Activated CD8-positive, alpha-beta T cell treated with anti-CD3 and anti-CD28 coated beads for 36 hours (primary cell): ENCODE measurements around the gene NCR3LG1. TPM values are rescaled to one million over a fixed set of nuclear protein-coding genes. Genes with fewer than 3 reads are reported as not detected.

Source experiments
- ATAC-seq: fragments of 200-7000 bp; cut with Tn5 transposase; one replicate; pipeline ENCODE4 v1.10.0; 2021; ENCODE audit warnings: mild to moderate bottlenecking, moderate library complexity
- CTCF ChIA-PET: fragments of 350-600 bp; sonication (Branson Sonifier 250); formaldehyde crosslinking; loops from one replicate; lab custom pipeline; 2021; ENCODE audit warnings: antibody characterized with exemption; lab: Charles Lee
- POLR2A ChIA-PET: fragments of 350-600 bp; sonication (Branson Sonifier 250); formaldehyde crosslinking; loops from one replicate; lab custom pipeline; 2021; ENCODE audit warnings: antibody characterized with exemption; lab: Charles Lee
- DNase-seq: peaks from one replicate; pipeline ENCODE4 v3.0.0-alpha.2; 2020
- H3K27ac Mint-ChIP-seq: one replicate; pipeline ENCODE4 v1.8.0; 2021; ENCODE audit warnings: mild to moderate bottlenecking, mixed read lengths
- H3K27me3 Mint-ChIP-seq: one replicate; pipeline ENCODE4 v1.8.0; 2021; ENCODE audit warnings: mixed read lengths
- H3K36me3 Mint-ChIP-seq: one replicate; pipeline ENCODE4 v1.8.0; 2021; ENCODE audit warnings: low read depth, mixed read lengths
- H3K4me1 Mint-ChIP-seq: one replicate; pipeline ENCODE4 v1.8.0; 2021; ENCODE audit warnings: low read depth, mixed read lengths
- H3K4me3 Mint-ChIP-seq: one replicate; pipeline ENCODE4 v1.8.0; 2021; ENCODE audit warnings: mild to moderate bottlenecking, moderate library complexity, mixed read lengths
- H3K9me3 Mint-ChIP-seq: one replicate; pipeline ENCODE4 v1.8.0; 2021; ENCODE audit warnings: mixed read lengths
- intact Hi-C: fragments of 100-400 bp; cut with micrococcal nuclease; formaldehyde crosslinking; loops from one replicate; pipeline ENCODE4 v1.10.0; 2022
- total RNA-seq, 2 experiments: library from RNA; stranded (reverse); gene quantifications; one replicate each; pipeline ENCODE4 v1.2.3, GENCODE V29; 2021
- TF ChIP-seq, protein P1 (sequence below): fragments of 200-600 bp; IDR thresholded peaks from one replicate; pipeline ENCODE4 v1.8.0; 2022; ENCODE audit warnings: antibody characterized with exemption, mild to moderate bottlenecking

The NCR3LG1 gene
- total RNA-seq, 2 experiments from 2014 or later, result 3.4 to 4.2 TPM

DNA sequence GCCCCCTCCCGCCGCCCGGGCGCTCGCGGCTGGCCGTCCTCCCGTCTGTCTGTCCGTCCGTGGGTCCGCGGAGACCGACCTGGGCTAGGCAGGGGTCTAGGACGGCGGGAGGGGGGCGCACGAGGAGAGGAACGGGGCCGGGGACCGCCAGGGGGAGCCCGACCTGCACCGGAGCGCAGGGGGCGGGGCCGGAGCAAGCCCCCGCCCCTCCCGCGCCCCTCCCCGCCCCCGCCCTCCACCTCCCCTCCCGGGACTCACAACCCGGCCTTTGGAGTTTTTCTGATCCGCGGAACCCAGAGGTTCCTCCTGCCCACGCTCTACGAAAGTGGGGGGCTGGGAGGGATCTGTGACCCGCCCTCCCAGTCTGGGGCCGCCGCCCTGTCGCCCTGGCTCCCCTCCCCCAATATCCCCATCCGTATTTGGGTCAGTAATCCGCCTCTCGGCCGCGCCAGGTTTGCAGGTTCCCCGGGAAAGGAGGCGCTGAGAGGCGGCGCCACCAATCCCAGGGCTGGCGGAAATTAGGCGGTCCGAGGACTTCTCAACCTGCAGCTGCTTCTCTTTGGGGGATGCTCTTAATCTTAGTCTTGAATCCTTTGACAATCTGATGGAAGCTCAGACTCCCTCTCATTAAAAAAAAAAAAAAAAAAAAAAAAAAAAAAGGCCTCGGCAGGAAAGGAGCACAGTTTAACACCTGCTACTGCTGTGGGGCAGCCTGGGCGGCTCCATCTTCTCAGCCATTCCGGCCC, 37.8 kb downstream of the NCR3LG1 start:
- intact Hi-C loops, result no loop called here
- no peaks in the 10 kb centered on the region for H3K36me3 Mint-ChIP-seq
- DNase-seq, result peak; percentile 82
- H3K27ac Mint-ChIP-seq, result peak overlapping the region; percentile 9
- TF ChIP-seq, protein P1, sequence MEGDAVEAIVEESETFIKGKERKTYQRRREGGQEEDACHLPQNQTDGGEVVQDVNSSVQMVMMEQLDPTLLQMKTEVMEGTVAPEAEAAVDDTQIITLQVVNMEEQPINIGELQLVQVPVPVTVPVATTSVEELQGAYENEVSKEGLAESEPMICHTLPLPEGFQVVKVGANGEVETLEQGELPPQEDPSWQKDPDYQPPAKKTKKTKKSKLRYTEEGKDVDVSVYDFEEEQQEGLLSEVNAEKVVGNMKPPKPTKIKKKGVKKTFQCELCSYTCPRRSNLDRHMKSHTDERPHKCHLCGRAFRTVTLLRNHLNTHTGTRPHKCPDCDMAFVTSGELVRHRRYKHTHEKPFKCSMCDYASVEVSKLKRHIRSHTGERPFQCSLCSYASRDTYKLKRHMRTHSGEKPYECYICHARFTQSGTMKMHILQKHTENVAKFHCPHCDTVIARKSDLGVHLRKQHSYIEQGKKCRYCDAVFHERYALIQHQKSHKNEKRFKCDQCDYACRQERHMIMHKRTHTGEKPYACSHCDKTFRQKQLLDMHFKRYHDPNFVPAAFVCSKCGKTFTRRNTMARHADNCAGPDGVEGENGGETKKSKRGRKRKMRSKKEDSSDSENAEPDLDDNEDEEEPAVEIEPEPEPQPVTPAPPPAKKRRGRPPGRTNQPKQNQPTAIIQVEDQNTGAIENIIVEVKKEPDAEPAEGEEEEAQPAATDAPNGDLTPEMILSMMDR, result peak; percentile 78
- CTCF ChIA-PET, result interaction anchor here (0.8 to 6.4 kb wide), 13 partner anchors 9 to 525 kb away, joined by 3 to 27 read pairs (median 4); no protein-coding TSS in a partner anchor
- H3K27me3 Mint-ChIP-seq, result peaks cover 2% of the 10 kb centered on the region
- no peaks in the 10 kb centered on the region for H3K9me3 Mint-ChIP-seq
- peak overlapping the region; percentile 69 for H3K4me3 Mint-ChIP-seq
- peak; percentile 84 for ATAC-seq
- peaks cover 4% of the 10 kb centered on the region for H3K4me1 Mint-ChIP-seq
- POLR2A ChIA-PET, result interaction anchor here (1.4 kb wide), 1 partner anchor 35 kb away, joined by 4 read pairs; no protein-coding TSS in a partner anchor

GRCh38 chr11:17389957-17390649, 38.5 kb downstream of the NCR3LG1 start:
- POLR2A ChIA-PET, result no interaction called here
- peak overlapping the region; percentile 28 for H3K4me3 Mint-ChIP-seq

DNA sequence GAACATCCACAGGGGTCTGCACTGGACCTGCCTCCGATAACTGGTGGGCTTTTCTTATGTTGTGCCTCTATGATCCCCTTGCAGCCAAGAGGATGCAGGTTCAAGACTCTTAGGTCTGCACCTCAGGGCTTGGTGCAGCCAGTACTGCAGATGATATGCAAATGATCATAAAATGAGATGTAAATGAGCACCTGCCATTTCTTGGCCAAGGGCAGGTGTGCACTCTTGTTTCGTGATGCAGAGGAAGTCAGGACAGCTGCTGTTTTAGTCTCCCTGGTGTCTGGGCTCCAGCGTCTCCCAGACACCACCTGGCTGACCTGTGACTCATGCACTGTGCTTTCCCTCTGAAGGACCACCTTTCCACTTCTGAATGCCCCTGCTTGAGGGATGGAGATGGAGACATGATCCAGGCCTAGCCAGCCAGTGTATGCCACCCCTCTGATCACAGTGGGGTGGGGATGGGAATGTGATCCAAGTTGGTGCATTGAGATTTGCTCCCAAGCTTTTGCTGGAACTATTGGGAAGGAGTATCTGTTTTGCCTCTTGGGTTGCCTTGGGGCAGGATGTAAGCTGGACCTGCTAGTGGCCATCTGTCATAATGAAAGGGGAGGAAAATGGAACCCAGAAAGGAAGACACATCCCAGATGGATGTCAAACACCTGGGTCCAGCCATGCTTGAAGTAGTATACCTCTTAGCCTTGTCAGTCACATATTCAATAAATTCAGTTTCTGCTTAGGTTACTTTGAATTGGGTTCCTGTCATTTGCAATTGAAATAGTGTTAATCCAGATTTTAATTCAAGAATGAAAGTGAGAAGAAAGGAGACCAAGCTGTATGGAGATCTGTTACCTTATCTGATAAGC, 40.1 kb downstream of the NCR3LG1 start:
- intact Hi-C loops, result no loop called here
- peaks cover 4% of the 10 kb centered on the region for H3K4me1 Mint-ChIP-seq
- H3K4me3 Mint-ChIP-seq, result no peak overlapping the region
- CTCF ChIA-PET, result interaction anchor here (0.8 to 6.4 kb wide), 6 partner anchors 8 to 141 kb away, joined by 3 to 27 read pairs (median 5); no protein-coding TSS in a partner anchor
- TF ChIP-seq, protein P1, result no peak
- no peaks in the 10 kb centered on the region for H3K36me3 Mint-ChIP-seq
- H3K27me3 Mint-ChIP-seq, result peaks cover 2% of the 10 kb centered on the region
- no peak for DNase-seq
- ATAC-seq, result no peak
- POLR2A ChIA-PET, result no interaction called here
- H3K9me3 Mint-ChIP-seq, result no peaks in the 10 kb centered on the region
- H3K27ac Mint-ChIP-seq, result no peak overlapping the region

More at GRCh38 chr11:17389957-17390649, 38.5 kb downstream of the NCR3LG1 start:
- H3K9me3 Mint-ChIP-seq, result no peaks in the 10 kb centered on the region
- intact Hi-C loops, result no loop called here
- TF ChIP-seq, protein P1, result no peak
- peaks cover 2% of the 10 kb centered on the region for H3K27me3 Mint-ChIP-seq
- no peaks in the 10 kb centered on the region for H3K36me3 Mint-ChIP-seq
- DNase-seq, result no peak
- H3K4me1 Mint-ChIP-seq, result peaks cover 4% of the 10 kb centered on the region
- H3K27ac Mint-ChIP-seq, result peak overlapping the region; percentile 9
- no peak for ATAC-seq
- CTCF ChIA-PET, result interaction anchor here (0.8 to 6.4 kb wide), 4 partner anchors 45 to 147 kb away, joined by 4 to 27 read pairs (median 14); no protein-coding TSS in a partner anchor

DNA sequence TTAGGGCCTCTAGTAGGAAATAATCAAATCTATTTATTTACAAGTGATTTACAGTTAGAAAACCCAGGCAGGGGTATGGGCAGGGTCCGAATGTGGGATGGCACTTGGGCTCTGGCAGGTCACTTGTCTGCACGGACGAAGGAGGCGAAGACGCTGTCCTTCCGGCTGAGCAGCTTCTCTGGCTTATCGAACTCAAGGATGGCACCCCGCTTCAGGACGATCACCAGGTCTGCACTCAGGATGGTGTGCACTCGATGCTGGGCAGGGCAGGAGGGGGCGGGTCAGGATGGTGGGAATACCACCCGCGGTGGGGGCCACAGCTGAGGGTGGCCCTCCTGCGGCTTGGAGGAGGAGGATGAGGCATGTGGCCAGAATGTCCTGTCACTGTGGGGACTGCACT, 41.3 kb downstream of the NCR3LG1 start:
- intact Hi-C loops, result no loop called here
- ChIA-PET CTCF (interaction anchor here (1.3 to 6.4 kb wide), 4 partner anchors 9 to 136 kb away, joined by 6 to 27 read pairs (median 7); no protein-coding TSS in a partner anchor), POLR2A (interaction anchor here (0.9 kb wide), 1 partner anchor 205 kb away, joined by 3 read pairs; no protein-coding TSS in a partner anchor)
- H3K4me1 Mint-ChIP-seq, result peaks cover 4% of the 10 kb centered on the region
- TF ChIP-seq, protein P1, result no peak
- peaks cover 2% of the 10 kb centered on the region for H3K27me3 Mint-ChIP-seq
- H3K9me3 Mint-ChIP-seq, result no peaks in the 10 kb centered on the region
- H3K4me3 Mint-ChIP-seq, result no peak overlapping the region
- ATAC-seq (no peak), DNase-seq (no peak)
- H3K27ac Mint-ChIP-seq, result no peak overlapping the region
- no peaks in the 10 kb centered on the region for H3K36me3 Mint-ChIP-seq
